Neural progenitor cell (in vitro differentiated cells): Measurements from ENCODE around the gene TIMM9. TPM values are rescaled to one million over a fixed set of nuclear protein-coding genes. Genes with fewer than 3 reads are reported as not detected.

Experiments used
- DNase-seq: peaks from one replicate; pipeline ENCODE4 v3.0.0-alpha.2; 2016; ENCODE audit warnings: low spot score
- H2AFZ ChIP-seq: fragments of 200-600 bp; sonication (generic); replicated peaks from 2 replicates; pipeline ENCODE4 v1.6.1; 2016; ENCODE audit warnings: antibody characterized with exemption
- H3F3A ChIP-seq: fragments of 200-600 bp; sonication (generic); 2 replicates; pipeline ENCODE4 v1.6.1; 2016; ENCODE audit warnings: antibody characterized with exemption, low read depth
- H3K27ac ChIP-seq: fragments of 200-600 bp; sonication (generic); 2 replicates; pipeline ENCODE4 v1.5.1; 2016; ENCODE audit warnings: mild to moderate bottlenecking
- H3K27me3 ChIP-seq: fragments of 200-600 bp; sonication (generic); 2 replicates; pipeline ENCODE4 v1.6.1; 2016; ENCODE audit warnings: mild to moderate bottlenecking, moderate library complexity
- H3K36me3 ChIP-seq: fragments of 200-600 bp; sonication (generic); 2 replicates; pipeline ENCODE4 v1.5.1; 2016
- H3K4me1 ChIP-seq: fragments of 200-600 bp; sonication (generic); 2 replicates; pipeline ENCODE4 v1.6.1; 2016; ENCODE audit warnings: mixed run types
- H3K4me2 ChIP-seq: fragments of 200-600 bp; sonication (generic); 2 replicates; pipeline ENCODE4 v1.6.1; 2016
- H3K4me3 ChIP-seq: fragments of 200-600 bp; sonication (generic); 2 replicates; pipeline ENCODE4 v1.5.1; 2016
- H3K79me2 ChIP-seq: fragments of 200-600 bp; sonication (generic); 2 replicates; pipeline ENCODE4 v1.6.1; 2016; ENCODE audit warnings: low read depth
- H3K9ac ChIP-seq: fragments of 200-600 bp; sonication (generic); 2 replicates; pipeline ENCODE4 v1.6.1; 2016
- H3K9me3 ChIP-seq: fragments of 200-600 bp; sonication (generic); 2 replicates; pipeline ENCODE4 v1.5.1; 2016; ENCODE audit warnings: low read depth
- H4K20me1 ChIP-seq: fragments of 200-600 bp; sonication (generic); 2 replicates; pipeline ENCODE4 v1.6.1; 2016; ENCODE audit warnings: low read depth
- H3K27ac Mint-ChIP-seq: 3 replicates; pipeline ENCODE4 v1.8.0; 2021; ENCODE audit warnings: mixed read lengths
- H3K27me3 Mint-ChIP-seq: 2 replicates; pipeline ENCODE4 v1.8.0; 2022; ENCODE audit warnings: low read depth, mild to moderate bottlenecking, inconsistent platforms, moderate library complexity, mixed read lengths; ENCODE audit not compliant: insufficient read depth
- H3K36me3 Mint-ChIP-seq: 3 replicates; pipeline ENCODE4 v1.8.0; 2021; ENCODE audit warnings: mixed read lengths
- H3K4me1 Mint-ChIP-seq: 3 replicates; pipeline ENCODE4 v1.8.0; 2021; ENCODE audit warnings: mixed read lengths
- H3K4me3 Mint-ChIP-seq: 3 replicates; pipeline ENCODE4 v1.8.0; 2021; ENCODE audit warnings: mild to moderate bottlenecking, moderate library complexity, mixed read lengths
- H3K9me3 Mint-ChIP-seq: 3 replicates; pipeline ENCODE4 v1.8.0; 2020; ENCODE audit warnings: mixed read lengths
- EZH2 ChIP-seq: fragments of 200-600 bp; sonication (generic); IDR thresholded peaks from 2 replicates; pipeline ENCODE4 v1.6.1; 2017; ENCODE audit warnings: antibody characterized with exemption, mild to moderate bottlenecking, moderate library complexity
- EZH2phosphoT487 ChIP-seq: fragments of 200-600 bp; sonication (generic); IDR thresholded peaks from 2 replicates; pipeline ENCODE4 v1.6.1; 2017; ENCODE audit warnings: antibody characterized with exemption
- total RNA-seq: library from RNA; depleted of rRNA; stranded (reverse); fragments of >200 nt; gene quantifications from 2 replicates; pipeline ENCODE4 v1.2.3, GENCODE V29; 2015; ENCODE audit warnings: low replicate concordance
- TF ChIP-seq, protein P1 (sequence below): fragments of 200-600 bp; sonication (generic); IDR thresholded peaks from 2 replicates; pipeline ENCODE4 v1.5.1; 2017; ENCODE audit warnings: antibody characterized with exemption, mild to moderate bottlenecking

Gene TIMM9
- total RNA-seq, 1 donor from 2014 or later = 97.2 TPM

DNA sequence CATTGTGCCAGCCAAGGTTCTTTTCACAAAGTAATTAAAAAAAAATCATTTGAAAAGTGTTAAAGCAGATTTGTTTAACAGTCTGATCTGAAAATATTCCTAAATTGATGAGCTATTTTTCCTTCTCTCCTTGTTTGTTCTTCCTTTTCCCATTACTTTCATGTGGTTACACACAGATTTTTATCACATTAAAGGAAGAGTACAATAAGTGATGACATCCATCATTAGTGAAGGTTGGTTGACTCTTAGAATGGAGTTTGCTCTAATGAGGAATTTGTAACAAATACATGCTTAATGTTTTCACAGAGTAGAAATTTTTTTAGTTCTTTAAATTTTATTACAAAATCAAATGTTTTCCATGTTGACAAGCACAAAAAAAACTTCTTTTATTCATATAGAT lies 50.5 kb downstream of the TIMM9 start:
- Histone ChIP-seq H3K27ac (no peak overlapping the region), H3K79me2 (no peaks in the 10 kb centered on the region), H3K36me3 (peaks cover 24% of the 10 kb centered on the region), H3K4me1 (no peaks in the 10 kb centered on the region), H3K9me3 (no peaks in the 10 kb centered on the region), H2AFZ (no peak overlapping the region), H4K20me1 (no peaks in the 10 kb centered on the region), H3K27me3 (no peaks in the 10 kb centered on the region), H3K9ac (no peak overlapping the region), H3F3A (no peaks in the 10 kb centered on the region), H3K4me2 (no peak overlapping the region), H3K4me3 (no peak overlapping the region)
- TF ChIP-seq EZH2phosphoT487 (no peak), EZH2 (no peak)
- TF ChIP-seq, protein P1, sequence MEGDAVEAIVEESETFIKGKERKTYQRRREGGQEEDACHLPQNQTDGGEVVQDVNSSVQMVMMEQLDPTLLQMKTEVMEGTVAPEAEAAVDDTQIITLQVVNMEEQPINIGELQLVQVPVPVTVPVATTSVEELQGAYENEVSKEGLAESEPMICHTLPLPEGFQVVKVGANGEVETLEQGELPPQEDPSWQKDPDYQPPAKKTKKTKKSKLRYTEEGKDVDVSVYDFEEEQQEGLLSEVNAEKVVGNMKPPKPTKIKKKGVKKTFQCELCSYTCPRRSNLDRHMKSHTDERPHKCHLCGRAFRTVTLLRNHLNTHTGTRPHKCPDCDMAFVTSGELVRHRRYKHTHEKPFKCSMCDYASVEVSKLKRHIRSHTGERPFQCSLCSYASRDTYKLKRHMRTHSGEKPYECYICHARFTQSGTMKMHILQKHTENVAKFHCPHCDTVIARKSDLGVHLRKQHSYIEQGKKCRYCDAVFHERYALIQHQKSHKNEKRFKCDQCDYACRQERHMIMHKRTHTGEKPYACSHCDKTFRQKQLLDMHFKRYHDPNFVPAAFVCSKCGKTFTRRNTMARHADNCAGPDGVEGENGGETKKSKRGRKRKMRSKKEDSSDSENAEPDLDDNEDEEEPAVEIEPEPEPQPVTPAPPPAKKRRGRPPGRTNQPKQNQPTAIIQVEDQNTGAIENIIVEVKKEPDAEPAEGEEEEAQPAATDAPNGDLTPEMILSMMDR = no peak
- Mint-ChIP-seq H3K27ac (no peak overlapping the region), H3K9me3 (peaks cover 4% of the 10 kb centered on the region), H3K4me1 (no peaks in the 10 kb centered on the region), H3K27me3 (no peaks in the 10 kb centered on the region), H3K4me3 (no peak overlapping the region), H3K36me3 (peaks cover 24% of the 10 kb centered on the region)
- DNase-seq = no peak

DNA sequence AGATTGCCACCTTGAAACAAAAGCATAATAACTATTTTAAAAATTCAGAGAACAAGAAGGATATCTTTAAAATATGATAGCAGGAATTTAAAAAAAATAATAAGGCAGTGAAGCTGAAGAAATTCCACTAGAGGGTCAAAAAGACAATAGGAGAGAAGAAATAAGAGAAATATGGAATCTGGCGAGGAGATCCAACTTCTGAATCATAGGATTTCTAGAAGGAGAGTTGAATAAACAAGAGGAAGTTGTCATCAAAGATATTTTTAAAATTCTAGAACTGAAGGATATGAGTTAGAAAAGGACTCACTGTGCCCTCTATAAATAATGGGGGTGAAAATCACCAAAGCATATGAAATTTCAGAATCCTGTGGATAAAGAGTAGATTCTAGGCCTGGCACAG lies 58.4 kb downstream of the TIMM9 start:
- Mint-ChIP-seq H3K27me3 (no peaks in the 10 kb centered on the region), H3K36me3 (peaks cover 20% of the 10 kb centered on the region), H3K9me3 (no peaks in the 10 kb centered on the region), H3K4me3 (no peak overlapping the region), H3K27ac (no peak overlapping the region), H3K4me1 (no peaks in the 10 kb centered on the region)
- Histone ChIP-seq H3K4me2 (no peak overlapping the region), H3K4me3 (no peak overlapping the region), H3K79me2 (no peaks in the 10 kb centered on the region), H3K4me1 (no peaks in the 10 kb centered on the region), H3F3A (no peaks in the 10 kb centered on the region), H4K20me1 (no peaks in the 10 kb centered on the region), H3K27ac (no peak overlapping the region), H3K36me3 (peaks cover 40% of the 10 kb centered on the region), H3K27me3 (no peaks in the 10 kb centered on the region), H2AFZ (no peak overlapping the region), H3K9ac (no peak overlapping the region), H3K9me3 (no peaks in the 10 kb centered on the region)
- TF ChIP-seq EZH2phosphoT487 (no peak), EZH2 (no peak)
- TF ChIP-seq, protein P1 = no peak
- DNase-seq = no peak

DNA sequence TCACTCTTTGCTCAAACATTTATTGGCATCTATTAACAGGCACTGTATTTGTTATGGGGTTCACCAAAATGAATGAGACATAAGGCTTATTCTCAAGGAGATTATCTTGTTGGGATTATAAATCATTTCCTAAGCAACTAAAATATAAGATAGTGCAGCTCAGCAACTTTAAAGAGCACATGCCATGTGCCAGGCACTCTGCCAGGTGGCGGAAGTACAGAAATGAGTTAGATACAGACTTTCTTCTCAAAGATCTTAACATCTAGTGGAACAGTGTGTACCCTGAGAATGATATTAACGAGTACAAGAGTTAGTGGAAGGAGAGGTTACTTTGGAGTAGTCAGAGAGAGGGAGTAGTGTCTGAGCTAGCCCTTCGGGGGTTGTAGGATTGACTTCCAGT lies 60.0 kb downstream of the TIMM9 start:
- no peaks in the 10 kb centered on the region for H4K20me1 ChIP-seq
- H3K9ac ChIP-seq = no peak overlapping the region
- Mint-ChIP-seq H3K4me1 (no peaks in the 10 kb centered on the region), H3K27me3 (no peaks in the 10 kb centered on the region), H3K27ac (no peak overlapping the region), H3K4me3 (no peak overlapping the region), H3K9me3 (no peaks in the 10 kb centered on the region), H3K36me3 (peaks cover 18% of the 10 kb centered on the region)
- no peak for DNase-seq
- TF ChIP-seq, protein P1 = no peak
- no peak for TF ChIP-seq EZH2phosphoT487
- no peak for TF ChIP-seq EZH2
- no peaks in the 10 kb centered on the region for H3F3A ChIP-seq
- H3K4me2 ChIP-seq = no peak overlapping the region
- no peaks in the 10 kb centered on the region for H3K4me1 ChIP-seq
- H2AFZ ChIP-seq = no peak overlapping the region
- H3K27ac ChIP-seq = no peak overlapping the region
- no peaks in the 10 kb centered on the region for H3K79me2 ChIP-seq
- H3K36me3 ChIP-seq = peaks cover 26% of the 10 kb centered on the region
- no peak overlapping the region for H3K4me3 ChIP-seq
- H3K27me3 ChIP-seq = no peaks in the 10 kb centered on the region
- H3K9me3 ChIP-seq = no peaks in the 10 kb centered on the region

DNA sequence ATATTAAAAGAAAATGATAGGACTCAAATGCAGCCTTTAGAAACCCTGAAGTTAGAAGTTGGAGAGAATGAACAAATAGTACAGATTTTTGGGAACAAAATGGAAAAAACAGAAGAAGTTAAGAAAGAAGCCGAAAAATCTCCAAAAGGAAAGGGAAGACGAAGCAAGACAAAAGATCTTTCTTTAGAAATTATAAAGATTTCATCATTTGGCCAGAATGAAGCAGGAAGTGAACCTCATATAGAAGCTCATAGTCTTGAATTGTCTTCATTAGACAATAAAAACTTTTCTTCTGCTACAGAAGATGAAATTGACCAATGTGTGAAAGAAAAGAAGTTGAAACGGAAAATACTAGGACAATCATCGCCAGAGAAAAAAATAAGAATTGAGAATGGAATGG lies 63.0 kb downstream of the TIMM9 start:
- Histone ChIP-seq H4K20me1 (no peaks in the 10 kb centered on the region), H3K79me2 (no peaks in the 10 kb centered on the region), H3K4me2 (no peak overlapping the region), H3K36me3 (peaks cover 38% of the 10 kb centered on the region), H3K27me3 (no peaks in the 10 kb centered on the region), H3K9me3 (no peaks in the 10 kb centered on the region), H3K4me3 (no peak overlapping the region), H3K4me1 (no peaks in the 10 kb centered on the region), H3K27ac (no peak overlapping the region), H2AFZ (no peak overlapping the region), H3F3A (no peaks in the 10 kb centered on the region), H3K9ac (no peak overlapping the region)
- Mint-ChIP-seq H3K27me3 (no peaks in the 10 kb centered on the region), H3K9me3 (no peaks in the 10 kb centered on the region), H3K36me3 (peaks cover 21% of the 10 kb centered on the region), H3K4me1 (no peaks in the 10 kb centered on the region), H3K27ac (no peak overlapping the region), H3K4me3 (no peak overlapping the region)
- TF ChIP-seq EZH2phosphoT487 (no peak), EZH2 (no peak)
- TF ChIP-seq, protein P1 = no peak
- DNase-seq = no peak
